Stimulated activated naive CD8-positive, alpha-beta T cell treated with anti-CD3 and anti-CD28 coated beads, Interleukin-15, Interleukin-2, amounts not matched to agents 100 ng/mL and 50 ng/mL, for 24 hours (primary cell): ENCODE measurements around the gene RSRC1.
"Not testable (repeated sequence)": the region's sequence is repeated elsewhere in the genome, so short reads cannot be mapped to it uniquely, and the experiment has no call there.

Experiments
- H3K27ac Mint-ChIP-seq: one replicate; pipeline ENCODE4 v1.8.0; 2021; ENCODE audit warnings: mild to moderate bottlenecking, mixed read lengths
- H3K27me3 Mint-ChIP-seq: one replicate; pipeline ENCODE4 v1.8.0; 2021; ENCODE audit warnings: mixed read lengths
- H3K36me3 Mint-ChIP-seq: one replicate; pipeline ENCODE4 v1.8.0; 2021; ENCODE audit warnings: low read depth, mixed read lengths
- H3K4me1 Mint-ChIP-seq: one replicate; pipeline ENCODE4 v1.8.0; 2021; ENCODE audit warnings: low read depth, mixed read lengths
- H3K4me3 Mint-ChIP-seq: one replicate; pipeline ENCODE4 v1.8.0; 2021; ENCODE audit warnings: mild to moderate bottlenecking, mixed read lengths
- H3K9me3 Mint-ChIP-seq: one replicate; pipeline ENCODE4 v1.8.0; 2021; ENCODE audit warnings: mixed read lengths

The RSRC1 gene

DNA sequence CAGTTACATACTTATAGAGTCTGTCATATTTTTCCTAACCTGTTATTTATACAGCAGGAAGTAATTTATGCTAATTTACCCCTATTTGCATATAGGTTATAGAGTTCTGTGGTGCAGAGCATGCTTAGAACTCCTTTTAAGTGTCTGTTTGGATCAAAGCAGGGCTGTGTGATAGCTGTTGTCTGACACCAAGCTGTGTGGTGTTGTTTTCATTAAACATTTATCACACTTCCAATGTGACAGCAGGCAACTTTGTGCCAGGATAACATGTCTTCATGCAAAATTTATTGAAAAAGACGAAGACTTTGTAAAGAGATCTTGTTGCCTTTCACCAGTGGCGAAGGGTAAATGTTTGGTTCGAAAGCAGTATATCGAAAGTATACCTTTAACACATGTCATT lies 100.2 kb downstream of the RSRC1 start:
- no peaks in the 10 kb centered on the region for H3K4me1 Mint-ChIP-seq
- H3K36me3 Mint-ChIP-seq: peaks cover 41% of the 10 kb centered on the region
- no peaks in the 10 kb centered on the region for H3K27me3 Mint-ChIP-seq
- peaks cover 3% of the 10 kb centered on the region for H3K9me3 Mint-ChIP-seq
- H3K4me3 Mint-ChIP-seq: no peak overlapping the region
- no peak overlapping the region for H3K27ac Mint-ChIP-seq

DNA sequence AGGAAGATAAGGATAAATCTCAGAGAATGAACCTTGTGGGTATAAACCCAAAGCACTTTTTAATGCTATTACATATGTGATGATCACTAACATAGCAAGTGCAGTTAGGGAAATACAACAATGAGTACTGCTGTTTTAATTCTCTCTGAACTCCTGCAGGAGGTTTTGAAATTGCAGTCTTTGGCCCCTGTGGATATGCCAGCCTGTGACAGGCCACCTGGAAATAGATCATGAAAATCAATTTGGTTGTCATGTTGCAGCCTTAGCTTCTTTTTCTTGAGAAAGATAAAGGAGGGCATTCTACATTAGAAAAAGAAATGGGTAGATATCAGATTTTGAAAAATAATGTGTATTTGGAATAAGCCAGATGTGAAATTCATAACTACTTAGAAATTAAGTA lies 103.6 kb downstream of the RSRC1 start:
- peaks cover 37% of the 10 kb centered on the region for H3K36me3 Mint-ChIP-seq
- H3K27me3 Mint-ChIP-seq: no peaks in the 10 kb centered on the region
- no peak overlapping the region for H3K4me3 Mint-ChIP-seq
- no peak overlapping the region for H3K27ac Mint-ChIP-seq
- H3K4me1 Mint-ChIP-seq: no peaks in the 10 kb centered on the region
- H3K9me3 Mint-ChIP-seq: peaks cover 9% of the 10 kb centered on the region

DNA sequence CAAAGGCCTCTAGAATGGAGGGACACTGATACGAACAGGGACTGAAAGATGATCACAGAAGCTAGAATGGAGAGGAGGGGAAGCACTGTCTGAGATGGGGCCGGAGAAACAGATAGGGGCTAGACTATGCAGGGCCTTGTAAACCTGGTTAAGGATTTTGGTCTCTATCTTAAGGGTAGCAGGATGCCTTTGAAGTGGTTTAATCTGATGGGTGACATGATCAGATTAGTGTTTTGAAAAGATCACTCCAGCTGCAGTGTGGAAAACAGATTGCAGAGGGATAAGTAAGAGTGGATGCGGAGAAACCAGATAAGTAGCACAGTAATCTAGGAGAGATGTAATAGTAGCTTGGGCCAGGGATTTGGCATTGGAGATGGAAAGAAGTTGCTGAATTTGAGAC lies 108.1 kb downstream of the RSRC1 start:
- Mint-ChIP-seq H3K9me3 (peaks cover 9% of the 10 kb centered on the region), H3K4me1 (no peaks in the 10 kb centered on the region)

GRCh38 chr3:158220575-158220974 lies 110.7 kb downstream of the RSRC1 start:
- Mint-ChIP-seq H3K4me1 (no peaks in the 10 kb centered on the region), H3K4me3 (no peak overlapping the region), H3K27me3 (no peaks in the 10 kb centered on the region), H3K36me3 (peaks cover 17% of the 10 kb centered on the region), H3K9me3 (peaks cover 5% of the 10 kb centered on the region), H3K27ac (no peak overlapping the region)

More for the DNA sequence above, 108.1 kb downstream of the RSRC1 start:
- Mint-ChIP-seq H3K27me3 (no peaks in the 10 kb centered on the region), H3K36me3 (peaks cover 22% of the 10 kb centered on the region), H3K4me3 (no peak overlapping the region), H3K27ac (no peak overlapping the region)

GRCh38 chr3:158221426-158221825 lies 111.5 kb downstream of the RSRC1 start:
- peaks cover 20% of the 10 kb centered on the region for H3K36me3 Mint-ChIP-seq
- H3K27me3 Mint-ChIP-seq: no peaks in the 10 kb centered on the region

DNA sequence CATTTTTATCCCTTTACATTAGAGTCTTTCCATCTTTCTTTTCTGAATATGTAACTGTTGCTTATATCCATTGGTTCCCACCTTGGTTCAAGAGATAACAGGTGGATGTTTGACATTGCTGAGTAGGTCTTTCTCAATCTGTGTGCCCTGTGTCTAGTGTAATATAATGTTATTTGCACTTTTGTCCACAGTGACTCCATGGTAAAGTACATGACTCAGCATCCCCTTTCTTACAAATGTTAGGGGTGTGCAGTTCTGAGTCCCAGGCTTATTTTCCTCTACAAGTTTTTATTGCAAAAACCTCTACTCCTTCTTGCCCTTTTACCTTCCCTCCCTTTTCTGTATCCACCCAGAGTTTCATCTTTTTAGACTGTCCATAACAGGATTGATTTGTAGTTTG lies 116.5 kb downstream of the RSRC1 start:
- H3K27me3 Mint-ChIP-seq: no peaks in the 10 kb centered on the region
- H3K4me3 Mint-ChIP-seq: no peak overlapping the region
- no peaks in the 10 kb centered on the region for H3K9me3 Mint-ChIP-seq
- H3K36me3 Mint-ChIP-seq: peaks cover 31% of the 10 kb centered on the region
- H3K27ac Mint-ChIP-seq: no peak overlapping the region
- H3K4me1 Mint-ChIP-seq: no peaks in the 10 kb centered on the region

More at GRCh38 chr3:158221426-158221825, 111.5 kb downstream of the RSRC1 start:
- H3K4me1 Mint-ChIP-seq: no peaks in the 10 kb centered on the region
- no peak overlapping the region for H3K27ac Mint-ChIP-seq
- H3K4me3 Mint-ChIP-seq: no peak overlapping the region
- peaks cover 5% of the 10 kb centered on the region for H3K9me3 Mint-ChIP-seq

DNA sequence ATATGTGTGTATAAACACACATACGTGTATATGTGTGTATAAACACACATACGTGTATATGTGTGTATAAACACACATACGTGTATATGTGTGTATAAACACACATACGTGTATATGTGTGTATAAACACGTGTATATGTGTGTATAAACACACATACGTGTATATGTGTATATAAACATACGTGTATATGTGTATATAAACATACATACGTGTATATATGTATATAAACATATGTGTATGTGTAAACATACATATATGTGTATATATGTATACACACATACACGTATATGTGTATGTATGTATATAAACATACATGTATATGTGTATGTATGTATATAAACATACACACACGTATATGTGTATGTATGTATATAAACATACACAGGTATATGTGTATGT lies 119.1 kb downstream of the RSRC1 start:
- not testable (repeated sequence) for H3K27ac Mint-ChIP-seq
- H3K36me3 Mint-ChIP-seq: peaks cover 30% of the 10 kb centered on the region

DNA sequence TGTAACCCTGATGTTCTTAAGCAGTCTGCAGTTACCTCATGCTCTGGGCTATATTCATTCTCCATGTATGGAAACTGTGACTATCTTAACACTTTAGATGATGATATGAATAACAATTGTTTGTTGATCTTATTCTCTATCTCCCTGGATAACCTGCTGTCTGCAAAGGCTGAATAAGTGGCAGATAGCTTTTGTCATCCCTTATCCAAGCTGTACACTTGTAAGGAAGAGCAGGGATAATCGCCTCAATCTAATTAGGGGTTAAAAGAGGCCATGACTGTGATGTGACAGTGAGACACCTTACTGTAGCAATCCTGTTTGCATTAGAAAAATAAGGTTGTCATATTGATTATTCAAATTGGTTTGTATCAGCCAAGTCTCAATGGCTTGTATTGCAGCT lies 123.9 kb downstream of the RSRC1 start:
- H3K27ac Mint-ChIP-seq: no peak overlapping the region
- peaks cover 3% of the 10 kb centered on the region for H3K9me3 Mint-ChIP-seq
- H3K4me1 Mint-ChIP-seq: no peaks in the 10 kb centered on the region
- H3K27me3 Mint-ChIP-seq: no peaks in the 10 kb centered on the region
- H3K36me3 Mint-ChIP-seq: peaks cover 58% of the 10 kb centered on the region
- H3K4me3 Mint-ChIP-seq: no peak overlapping the region

More for the DNA sequence above, 119.1 kb downstream of the RSRC1 start:
- not testable (repeated sequence) for H3K9me3 Mint-ChIP-seq, H3K27me3 Mint-ChIP-seq, H3K4me1 Mint-ChIP-seq, H3K4me3 Mint-ChIP-seq

- Mint-ChIP-seq H3K9me3 (peaks cover 22% of the 10 kb centered on the region), H3K36me3 (peaks cover 64% of the 10 kb centered on the region), H3K27ac (no peak overlapping the region), H3K4me3 (no peak overlapping the region), H3K27me3 (no peaks in the 10 kb centered on the region), H3K4me1 (no peaks in the 10 kb centered on the region)
Measured at GRCh38 chr3:158244274-158244673, 134.4 kb downstream of the RSRC1 start.

GRCh38 chr3:158247288-158247687 lies 137.4 kb downstream of the RSRC1 start:
- H3K36me3 Mint-ChIP-seq: peaks cover 82% of the 10 kb centered on the region
- H3K4me1 Mint-ChIP-seq: no peaks in the 10 kb centered on the region
- H3K27me3 Mint-ChIP-seq: no peaks in the 10 kb centered on the region
- no peak overlapping the region for H3K4me3 Mint-ChIP-seq
- H3K27ac Mint-ChIP-seq: no peak overlapping the region
- H3K9me3 Mint-ChIP-seq: peaks cover 39% of the 10 kb centered on the region

DNA sequence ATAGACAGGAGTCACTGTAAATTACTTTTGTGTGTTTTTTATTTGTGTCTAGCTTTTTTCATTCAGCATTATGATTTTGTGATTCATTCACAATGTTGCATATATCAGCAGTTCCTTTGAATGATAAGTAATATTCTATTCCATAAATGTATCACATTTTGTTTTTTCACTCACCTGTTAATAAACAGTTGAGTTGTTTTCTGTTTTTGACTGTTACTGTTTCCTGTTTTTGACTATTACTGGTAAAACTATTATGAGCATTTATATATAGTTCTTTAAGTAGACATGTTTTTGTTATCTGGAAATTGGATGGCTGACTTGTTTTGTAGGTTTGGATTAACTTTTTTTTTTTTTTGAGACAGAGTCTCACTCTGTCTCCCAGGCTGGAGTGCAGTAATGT lies 138.4 kb downstream of the RSRC1 start:
- Mint-ChIP-seq H3K27ac (no peak overlapping the region), H3K4me3 (no peak overlapping the region), H3K9me3 (peaks cover 45% of the 10 kb centered on the region), H3K27me3 (no peaks in the 10 kb centered on the region), H3K36me3 (peaks cover 82% of the 10 kb centered on the region), H3K4me1 (no peaks in the 10 kb centered on the region)

DNA sequence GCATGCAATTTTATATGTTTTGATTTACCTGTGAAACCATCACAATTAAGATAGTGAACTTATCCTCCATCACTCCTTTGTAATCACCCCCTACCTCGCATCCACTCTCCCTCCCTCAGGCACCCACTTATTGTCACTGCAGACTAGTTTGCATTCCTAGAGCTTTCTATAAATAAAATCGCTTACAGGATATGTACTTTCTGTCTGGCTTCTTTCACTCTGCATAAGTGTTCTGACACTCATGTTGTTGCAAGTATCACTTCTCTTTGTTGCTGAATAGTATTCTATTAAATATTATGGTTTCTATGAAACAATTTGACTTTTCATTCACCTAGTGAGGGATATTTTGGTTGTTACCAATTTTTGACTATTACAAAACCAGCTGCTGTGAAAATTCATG lies 139.3 kb downstream of the RSRC1 start:
- Mint-ChIP-seq H3K27ac (no peak overlapping the region), H3K4me1 (no peaks in the 10 kb centered on the region)

GRCh38 chr3:158258619-158259018 lies 148.7 kb downstream of the RSRC1 start:
- Mint-ChIP-seq H3K27ac (no peak overlapping the region), H3K4me1 (no peaks in the 10 kb centered on the region), H3K4me3 (no peak overlapping the region), H3K9me3 (peaks cover 31% of the 10 kb centered on the region), H3K27me3 (no peaks in the 10 kb centered on the region), H3K36me3 (peaks cover 63% of the 10 kb centered on the region)

More for the DNA sequence above, 139.3 kb downstream of the RSRC1 start:
- H3K9me3 Mint-ChIP-seq: peaks cover 48% of the 10 kb centered on the region
- no peaks in the 10 kb centered on the region for H3K27me3 Mint-ChIP-seq
- no peak overlapping the region for H3K4me3 Mint-ChIP-seq
- peaks cover 84% of the 10 kb centered on the region for H3K36me3 Mint-ChIP-seq

DNA sequence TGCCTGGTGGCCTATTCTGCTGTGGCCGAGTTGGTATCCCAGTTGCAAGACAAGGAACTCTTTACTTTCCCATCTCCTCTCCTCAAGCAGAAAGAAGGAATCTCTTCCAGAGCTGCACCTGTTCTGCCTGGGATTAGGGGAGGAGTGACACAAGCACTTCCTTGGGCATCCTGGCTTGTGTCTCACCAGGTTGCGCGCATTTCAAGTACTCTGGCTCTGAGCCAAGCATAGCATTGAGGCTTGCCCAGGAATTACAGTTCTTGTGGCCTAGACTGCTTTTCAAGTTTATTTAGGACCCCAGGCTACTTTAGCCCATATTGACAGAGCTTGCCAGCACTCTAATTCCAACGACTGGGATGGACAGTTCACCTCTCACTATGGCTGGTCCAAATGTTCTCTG lies 150.5 kb downstream of the RSRC1 start:
- no peak overlapping the region for H3K4me3 Mint-ChIP-seq
- no peaks in the 10 kb centered on the region for H3K27me3 Mint-ChIP-seq
- H3K4me1 Mint-ChIP-seq: no peaks in the 10 kb centered on the region
- H3K36me3 Mint-ChIP-seq: peaks cover 69% of the 10 kb centered on the region
- peaks cover 44% of the 10 kb centered on the region for H3K9me3 Mint-ChIP-seq
- H3K27ac Mint-ChIP-seq: no peak overlapping the region

DNA sequence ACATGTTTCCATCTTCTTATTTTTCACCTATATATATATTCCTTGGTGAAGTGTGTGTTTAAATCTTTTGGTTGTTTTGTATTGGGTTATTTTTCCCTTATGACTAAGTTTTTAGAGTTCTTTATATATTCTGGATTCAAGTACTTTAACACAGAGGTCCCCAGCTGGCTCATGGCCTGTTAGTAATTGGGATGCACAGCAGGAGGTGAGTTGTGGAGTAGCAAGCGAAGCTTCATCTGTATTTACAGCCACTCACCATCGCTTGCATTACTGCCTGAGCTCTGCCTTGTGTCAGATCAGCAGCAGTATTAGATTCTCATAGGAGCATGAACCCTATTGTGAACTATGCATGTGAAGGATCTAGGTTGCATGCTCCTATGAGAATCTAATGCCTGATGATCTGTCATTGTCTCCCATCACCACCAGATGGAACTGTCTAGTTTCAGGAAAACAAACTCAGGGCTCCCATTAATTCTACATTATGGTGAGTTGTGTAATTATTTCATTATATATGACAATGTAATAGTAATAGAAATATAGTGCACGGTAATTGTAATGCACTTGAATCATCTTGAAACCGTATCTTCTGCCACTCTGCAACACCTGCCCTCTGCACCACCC lies 151.6 kb downstream of the RSRC1 start:
- H3K27me3 Mint-ChIP-seq: no peaks in the 10 kb centered on the region
- no peaks in the 10 kb centered on the region for H3K4me1 Mint-ChIP-seq
- peaks cover 34% of the 10 kb centered on the region for H3K9me3 Mint-ChIP-seq
- no peak overlapping the region for H3K27ac Mint-ChIP-seq
- H3K4me3 Mint-ChIP-seq: no peak overlapping the region
- H3K36me3 Mint-ChIP-seq: peaks cover 66% of the 10 kb centered on the region

DNA sequence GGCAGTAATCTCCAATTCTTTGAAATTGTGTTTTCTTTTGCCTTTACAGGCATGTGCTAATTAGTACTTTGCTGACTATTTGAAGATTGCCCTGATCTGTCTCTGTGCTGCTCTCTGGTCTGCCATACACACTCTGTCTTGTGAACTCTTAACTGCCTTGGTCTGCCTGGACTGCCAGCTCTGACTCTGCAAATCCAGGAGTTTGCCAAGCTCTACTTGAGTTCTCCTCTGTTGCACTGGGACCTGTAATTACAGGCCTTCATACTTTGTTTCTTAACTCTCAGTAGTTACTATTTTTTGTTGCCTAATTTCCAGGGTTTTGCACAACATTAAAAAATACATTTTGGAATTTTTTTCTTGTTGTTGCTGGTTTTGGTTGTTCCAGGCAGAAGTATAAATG lies 155.0 kb downstream of the RSRC1 start:
- H3K27ac Mint-ChIP-seq: no peak overlapping the region
- H3K4me3 Mint-ChIP-seq: no peak overlapping the region
- H3K4me1 Mint-ChIP-seq: no peaks in the 10 kb centered on the region
- no peaks in the 10 kb centered on the region for H3K27me3 Mint-ChIP-seq
- peaks cover 68% of the 10 kb centered on the region for H3K36me3 Mint-ChIP-seq
- peaks cover 36% of the 10 kb centered on the region for H3K9me3 Mint-ChIP-seq
